Measurements from ENCODE around the gene ST7. TPM values are rescaled to one million over a fixed set of nuclear protein-coding genes. Genes with fewer than 3 reads are reported as not detected.
A peak's percentile ranks its signal among the peaks of the same experiment; 100 is the strongest.

ST7 gene
- total RNA-seq, 1 donor: 19.9 TPM

- Histone ChIP-seq H2AFZ (ENCODE audit: low read length) (no peak overlapping the region), H3K36me3 (ENCODE audit: insufficient read depth, low read length) (no peaks in the 10 kb centered on the region), H3K27ac (ENCODE audit: low read depth, low read length) (no peak overlapping the region), H4K20me1 (ENCODE audit: insufficient read depth, low read length) (no peaks in the 10 kb centered on the region), H3K4me2 (ENCODE audit: insufficient read depth, low read length) (no peak overlapping the region), H3K79me2 (ENCODE audit: insufficient read depth, low read length) (no peaks in the 10 kb centered on the region), H3K27me3 (ENCODE audit: insufficient read depth, low read length) (no peaks in the 10 kb centered on the region), H3K4me1 (ENCODE audit: insufficient read depth, low read length) (peaks cover 34% of the 10 kb centered on the region), H3K9me3 (ENCODE audit: low read depth, low read length) (no peaks in the 10 kb centered on the region), H3K4me3 (ENCODE audit: insufficient read depth, low read length) (no peak overlapping the region)
- no peak for TF ChIP-seq CTCF (IDR thresholded peaks at IDR 0.05; ENCODE audit: extremely low read depth, low read depth, low read length)
- no peak for DNase-seq (ENCODE audit: insufficient read length, low spot score, missing footprints)
Measured at GRCh38 chr7:117188376-117188775, 235.1 kb downstream of the ST7 start.

- Histone ChIP-seq H2AFZ (ENCODE audit: low read length) (no peak overlapping the region), H3K79me2 (ENCODE audit: insufficient read depth, low read length) (no peaks in the 10 kb centered on the region), H3K27me3 (ENCODE audit: insufficient read depth, low read length) (no peaks in the 10 kb centered on the region), H3K9me3 (ENCODE audit: low read depth, low read length) (no peaks in the 10 kb centered on the region), H4K20me1 (ENCODE audit: insufficient read depth, low read length) (no peaks in the 10 kb centered on the region), H3K4me2 (ENCODE audit: insufficient read depth, low read length) (no peak overlapping the region), H3K4me1 (ENCODE audit: insufficient read depth, low read length) (peaks cover 39% of the 10 kb centered on the region), H3K36me3 (ENCODE audit: insufficient read depth, low read length) (no peaks in the 10 kb centered on the region), H3K4me3 (ENCODE audit: insufficient read depth, low read length) (no peak overlapping the region), H3K27ac (ENCODE audit: low read depth, low read length) (no peak overlapping the region)
- TF ChIP-seq CTCF (IDR thresholded peaks at IDR 0.05; ENCODE audit: extremely low read depth, low read depth, low read length): no peak
- DNase-seq (ENCODE audit: insufficient read length, low spot score, missing footprints): no peak
Measured at GRCh38 chr7:117188949-117189592, 235.8 kb downstream of the ST7 start.

GRCh38 chr7:117190104-117190503 lies 236.8 kb downstream of the ST7 start:
- Histone ChIP-seq H3K36me3 (ENCODE audit: insufficient read depth, low read length) (no peaks in the 10 kb centered on the region), H3K4me2 (ENCODE audit: insufficient read depth, low read length) (no peak overlapping the region), H3K9me3 (ENCODE audit: low read depth, low read length) (no peaks in the 10 kb centered on the region), H4K20me1 (ENCODE audit: insufficient read depth, low read length) (no peaks in the 10 kb centered on the region), H3K4me1 (ENCODE audit: insufficient read depth, low read length) (peaks cover 39% of the 10 kb centered on the region), H2AFZ (ENCODE audit: low read length) (no peak overlapping the region), H3K27me3 (ENCODE audit: insufficient read depth, low read length) (no peaks in the 10 kb centered on the region), H3K27ac (ENCODE audit: low read depth, low read length) (no peak overlapping the region), H3K4me3 (ENCODE audit: insufficient read depth, low read length) (no peak overlapping the region), H3K79me2 (ENCODE audit: insufficient read depth, low read length) (no peaks in the 10 kb centered on the region)
- no peak for TF ChIP-seq CTCF (IDR thresholded peaks at IDR 0.05; ENCODE audit: extremely low read depth, low read depth, low read length)
- no peak for DNase-seq (ENCODE audit: insufficient read length, low spot score, missing footprints)

- Histone ChIP-seq H4K20me1 (ENCODE audit: insufficient read depth, low read length) (no peaks in the 10 kb centered on the region), H3K4me3 (ENCODE audit: insufficient read depth, low read length) (no peak overlapping the region), H3K27ac (ENCODE audit: low read depth, low read length) (peak overlapping the region; percentile 8), H3K4me1 (ENCODE audit: insufficient read depth, low read length) (peaks cover 39% of the 10 kb centered on the region), H3K9me3 (ENCODE audit: low read depth, low read length) (no peaks in the 10 kb centered on the region), H3K27me3 (ENCODE audit: insufficient read depth, low read length) (no peaks in the 10 kb centered on the region), H3K79me2 (ENCODE audit: insufficient read depth, low read length) (no peaks in the 10 kb centered on the region), H3K4me2 (ENCODE audit: insufficient read depth, low read length) (no peak overlapping the region), H2AFZ (ENCODE audit: low read length) (no peak overlapping the region), H3K36me3 (ENCODE audit: insufficient read depth, low read length) (no peaks in the 10 kb centered on the region)
- TF ChIP-seq CTCF (IDR thresholded peaks at IDR 0.05; ENCODE audit: extremely low read depth, low read depth, low read length): no peak
- DNase-seq (ENCODE audit: insufficient read length, low spot score, missing footprints): no peak
Measured at GRCh38 chr7:117190746-117191435, 237.6 kb downstream of the ST7 start.

Data from osteoblast (primary cell).